ENCODE data around the gene ARHGAP22.

DNA sequence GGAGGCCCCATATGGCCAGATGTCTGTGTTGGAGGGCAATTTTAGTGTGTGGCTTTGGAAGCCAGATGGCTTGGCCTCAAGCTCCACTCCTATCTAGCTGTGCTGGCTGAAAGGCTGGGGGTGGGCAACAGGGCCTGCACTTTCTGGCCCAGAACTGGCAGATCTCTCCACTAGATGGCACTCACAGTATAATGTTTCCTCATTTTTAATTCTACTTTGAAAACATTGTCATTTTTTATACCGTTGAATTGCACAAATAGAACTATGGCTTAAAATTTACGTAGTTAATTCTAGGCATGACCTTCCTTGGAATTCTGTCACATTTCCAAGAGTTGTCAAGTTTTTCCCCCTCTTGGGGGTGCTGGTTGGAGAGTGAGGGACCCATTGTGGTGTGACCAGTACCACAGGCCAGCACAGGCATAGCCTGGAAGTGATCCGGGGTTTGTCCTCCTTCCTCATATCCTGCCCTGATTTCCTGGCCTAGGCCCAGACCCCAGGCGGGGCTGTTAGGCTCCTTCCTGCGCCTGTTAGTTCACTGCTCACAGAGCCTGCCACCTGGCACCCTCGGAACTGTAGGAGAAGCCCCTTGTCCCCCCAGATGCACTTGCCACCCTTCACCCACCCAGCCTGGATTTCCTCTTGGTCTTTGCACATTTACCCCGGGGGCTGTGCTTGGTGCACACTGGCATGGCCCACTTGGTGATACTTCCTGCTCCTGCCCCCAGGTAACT, 52.8 kb downstream of the ARHGAP22 start:
- TF ChIP-seq POLR2A (IDR thresholded peaks at IDR 0.05): no peak
- TF ChIP-seq, protein P1, sequence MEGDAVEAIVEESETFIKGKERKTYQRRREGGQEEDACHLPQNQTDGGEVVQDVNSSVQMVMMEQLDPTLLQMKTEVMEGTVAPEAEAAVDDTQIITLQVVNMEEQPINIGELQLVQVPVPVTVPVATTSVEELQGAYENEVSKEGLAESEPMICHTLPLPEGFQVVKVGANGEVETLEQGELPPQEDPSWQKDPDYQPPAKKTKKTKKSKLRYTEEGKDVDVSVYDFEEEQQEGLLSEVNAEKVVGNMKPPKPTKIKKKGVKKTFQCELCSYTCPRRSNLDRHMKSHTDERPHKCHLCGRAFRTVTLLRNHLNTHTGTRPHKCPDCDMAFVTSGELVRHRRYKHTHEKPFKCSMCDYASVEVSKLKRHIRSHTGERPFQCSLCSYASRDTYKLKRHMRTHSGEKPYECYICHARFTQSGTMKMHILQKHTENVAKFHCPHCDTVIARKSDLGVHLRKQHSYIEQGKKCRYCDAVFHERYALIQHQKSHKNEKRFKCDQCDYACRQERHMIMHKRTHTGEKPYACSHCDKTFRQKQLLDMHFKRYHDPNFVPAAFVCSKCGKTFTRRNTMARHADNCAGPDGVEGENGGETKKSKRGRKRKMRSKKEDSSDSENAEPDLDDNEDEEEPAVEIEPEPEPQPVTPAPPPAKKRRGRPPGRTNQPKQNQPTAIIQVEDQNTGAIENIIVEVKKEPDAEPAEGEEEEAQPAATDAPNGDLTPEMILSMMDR (IDR thresholded peaks at IDR 0.05): peak in 2 of 3 donors; percentile 23 to 40
- TF ChIP-seq POLR2AphosphoS5 (IDR thresholded peaks at IDR 0.05): no peak
